HuH-7 (cell line): ENCODE measurements around the gene TSPAN32.

Source experiments
- DNase-seq: peaks from one replicate; pipeline ENCODE4 v3.0.0; 2011; ENCODE audit warnings: low spot score

Gene TSPAN32

GRCh38 chr11:2289350-2289749 is 12.5 kb upstream of the TSPAN32 start:
- no peak for DNase-seq

DNA sequence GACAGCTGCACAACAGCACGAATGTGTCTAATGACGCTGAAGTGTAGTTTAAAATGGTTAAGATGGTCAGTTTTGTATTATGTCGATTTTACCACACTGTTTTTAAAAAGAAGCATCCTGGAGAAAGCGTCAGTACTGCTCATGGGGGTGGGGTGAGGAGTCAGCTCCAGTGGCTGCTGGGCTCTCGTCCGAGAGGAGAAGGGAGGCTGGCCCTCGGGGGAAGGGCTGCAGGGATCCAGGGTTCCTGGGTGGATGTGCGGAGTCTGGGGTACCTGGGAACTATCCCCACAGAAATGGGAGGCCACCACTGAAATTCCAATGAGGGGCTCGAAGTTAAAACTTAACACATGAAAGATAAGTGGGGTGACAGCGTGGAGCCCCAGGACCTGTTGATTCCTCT is 12.0 kb upstream of the TSPAN32 start:
- DNase-seq, result no peak

DNA sequence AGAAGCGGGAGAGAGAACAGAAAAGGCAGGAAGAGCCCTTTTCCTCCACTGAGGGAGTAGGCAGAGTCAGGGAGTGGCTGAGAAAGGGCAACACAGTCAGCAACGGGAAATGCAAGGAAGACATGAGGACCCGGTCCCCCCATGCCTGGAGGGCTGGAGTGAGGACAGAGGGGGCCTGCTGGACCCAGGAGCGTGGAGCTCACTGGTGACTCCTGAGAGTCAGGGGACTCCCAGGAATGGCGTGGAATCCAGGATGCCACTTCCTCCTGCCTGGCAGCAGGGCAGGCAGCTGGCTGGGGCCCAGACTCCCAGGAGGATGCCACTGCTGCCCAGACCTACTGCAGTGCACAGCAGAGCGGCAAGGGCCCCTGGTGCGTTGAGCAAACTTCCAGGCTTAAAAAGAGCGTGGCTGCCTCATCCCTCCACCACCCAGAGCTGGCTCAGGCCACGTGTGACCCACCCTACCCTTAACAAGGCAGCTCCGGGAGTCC is 11.4 kb upstream of the TSPAN32 start:
- DNase-seq, result no peak

GRCh38 chr11:2293531-2293971 is 8.3 kb upstream of the TSPAN32 start:
- no peak for DNase-seq

- no peak for DNase-seq
Observed at GRCh38 chr11:2293984-2294925, 7.6 kb upstream of the TSPAN32 start.

DNA sequence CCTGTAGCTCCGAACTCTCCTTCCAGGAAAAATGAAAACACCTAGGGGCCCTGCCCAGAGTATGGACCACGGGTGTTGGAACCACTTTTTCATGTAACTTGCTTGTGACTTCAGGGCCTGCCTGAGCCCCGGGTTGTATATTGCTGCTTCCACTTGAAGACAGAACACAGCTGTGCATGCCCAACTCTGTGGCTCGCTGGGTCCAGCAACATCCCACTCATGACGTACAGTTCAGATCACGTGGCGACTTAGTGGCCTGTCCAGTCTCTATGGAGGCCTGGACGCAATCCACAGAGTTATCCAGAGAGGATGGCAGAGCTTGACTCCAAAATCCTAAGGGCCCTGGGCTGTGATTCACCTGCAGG is 6.9 kb upstream of the TSPAN32 start:
- DNase-seq, result no peak

- no peak for DNase-seq
Observed at GRCh38 chr11:2295971-2296912, 5.6 kb upstream of the TSPAN32 start.

- no peak for DNase-seq
Observed at GRCh38 chr11:2296913-2297622, 4.7 kb upstream of the TSPAN32 start.

DNA sequence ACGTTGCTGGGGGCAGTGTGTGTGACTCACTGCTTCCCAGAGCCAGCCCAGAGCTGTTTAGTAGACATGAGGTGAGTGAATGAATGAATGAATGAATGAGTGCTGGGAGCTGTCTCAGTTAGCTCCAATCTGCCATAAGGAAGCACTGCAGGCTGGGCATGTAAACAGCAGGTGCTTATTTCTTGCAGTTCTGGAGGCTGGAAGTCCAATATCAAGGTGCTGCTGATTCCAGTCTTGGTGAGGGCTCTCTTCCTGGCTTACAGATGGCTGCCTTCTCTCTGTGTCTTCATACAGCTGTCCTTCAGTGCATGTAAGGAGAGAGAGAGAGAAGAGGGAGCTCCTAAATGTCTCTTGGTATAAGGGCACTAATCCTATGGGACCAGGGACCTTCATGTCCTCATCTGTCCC is 4.2 kb upstream of the TSPAN32 start:
- DNase-seq, result no peak

- no peak for DNase-seq
Observed at GRCh38 chr11:2298131-2298794, 3.5 kb upstream of the TSPAN32 start.

GRCh38 chr11:2298795-2299761 is 2.7 kb upstream of the TSPAN32 start:
- DNase-seq, result peak; percentile 81

DNA sequence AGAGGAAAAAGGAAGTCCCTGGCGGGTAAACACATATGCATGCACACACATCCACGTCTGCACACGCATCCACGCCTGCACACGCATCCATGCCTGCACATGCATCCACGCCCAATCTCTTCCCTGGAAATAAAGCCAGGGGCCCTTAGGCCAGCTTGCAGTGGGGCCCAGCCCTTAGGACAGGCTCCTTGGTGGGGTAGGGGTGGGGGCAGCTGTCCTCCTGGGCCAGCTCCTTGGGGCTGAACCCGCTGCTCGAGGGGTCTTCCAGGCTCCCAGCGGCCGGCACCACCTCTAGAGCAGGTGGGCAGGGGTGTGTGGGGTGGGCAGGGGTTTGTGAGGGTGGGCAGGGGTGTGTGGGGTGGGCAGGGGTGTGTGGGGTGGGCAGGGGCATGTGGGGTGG is 2.0 kb upstream of the TSPAN32 start:
- DNase-seq, result no peak

GRCh38 chr11:2300290-2300935 is 1.4 kb upstream of the TSPAN32 start:
- no peak for DNase-seq

GRCh38 chr11:2300936-2301630 is 730 bp upstream of the TSPAN32 start:
- no peak for DNase-seq

GRCh38 chr11:2302306-2302895 is 588 bp downstream of the TSPAN32 start:
- DNase-seq, result no peak

DNA sequence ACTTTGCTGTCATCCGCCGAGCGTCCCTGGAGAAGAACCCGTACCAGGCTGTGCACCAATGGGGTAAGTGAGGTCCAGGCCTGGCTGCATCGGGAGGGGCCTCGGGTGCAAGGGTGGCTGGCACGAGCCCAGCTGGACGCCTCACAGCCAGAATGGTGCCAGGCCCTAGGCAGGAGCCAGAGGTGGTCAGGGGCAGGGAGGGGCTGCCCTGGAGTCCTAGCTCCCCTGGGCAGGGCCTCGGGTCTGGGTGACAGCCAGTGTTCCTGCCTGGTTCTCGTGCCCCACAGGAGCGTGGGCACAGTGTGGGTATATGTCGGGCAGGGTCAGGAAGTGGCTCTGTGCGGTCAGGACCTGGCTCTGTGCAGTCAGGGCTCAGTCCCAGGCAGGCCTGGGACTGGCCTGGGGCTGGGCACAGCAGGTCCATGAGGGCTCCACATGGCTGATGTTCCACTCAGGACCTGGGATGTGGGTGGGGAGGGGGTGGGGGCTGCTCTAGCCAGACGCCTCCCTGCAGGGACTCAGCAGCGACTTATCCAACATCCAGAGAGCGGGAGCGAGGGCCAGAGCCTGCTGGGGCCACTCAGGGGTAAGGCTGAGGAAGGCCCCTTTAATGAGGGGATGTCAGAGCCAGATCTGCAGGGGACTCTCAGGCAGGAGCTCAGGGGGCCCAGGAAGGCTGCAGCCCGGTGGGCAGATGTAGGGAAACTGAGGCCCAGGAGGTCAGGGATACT is 1.2 kb downstream of the TSPAN32 start:
- DNase-seq, result no peak

- DNase-seq, result no peak
Observed at GRCh38 chr11:2303627-2304505, 2.1 kb downstream of the TSPAN32 start.
